Body of pancreas (tissue), 4 donors: ENCODE results near the gene RICTOR.

ENCODE experiments used
- CTCF ChIP-seq, 7 experiments: fragments of 450-650 bp in 4 of 7; fragments of 200-600 bp in 3 of 7; sonication (generic) in 3 of 7; IDR thresholded peaks; one replicate each; pipeline ENCODE4 v1.5.1; 2016 to 2019; ENCODE audit warnings: antibody characterized with exemption in 7 of 7
- POLR2A ChIP-seq, 3 donors: fragments of 450-650 bp; IDR thresholded peaks; one replicate each; pipeline ENCODE4 v1.6.1; 2016; ENCODE audit warnings: antibody characterized with exemption in 3 of 3, mild to moderate bottlenecking in 2 of 3

- TF ChIP-seq CTCF (IDR thresholded peaks at IDR 0.05) (no peak), POLR2A (IDR thresholded peaks at IDR 0.05) (no peak)
Observed at GRCh38 chr5:39014561-39014960, 59.6 kb downstream of the RICTOR start.
